SKM-1 treated with dmso at 0.1 percent for 144 hours (cell line): Measurements from ENCODE around the gene TCF7L1.
"Not testable (repeated sequence)": the region's sequence is repeated elsewhere in the genome, so short reads cannot be mapped to it uniquely, and the experiment has no call there.

ENCODE experiments used
- DNase-seq: peaks from one replicate; lab custom pipeline; 2025; ENCODE audit not compliant: unreplicated experiment; lab: John Stamatoyannopoulos, UW

Gene TCF7L1

DNA sequence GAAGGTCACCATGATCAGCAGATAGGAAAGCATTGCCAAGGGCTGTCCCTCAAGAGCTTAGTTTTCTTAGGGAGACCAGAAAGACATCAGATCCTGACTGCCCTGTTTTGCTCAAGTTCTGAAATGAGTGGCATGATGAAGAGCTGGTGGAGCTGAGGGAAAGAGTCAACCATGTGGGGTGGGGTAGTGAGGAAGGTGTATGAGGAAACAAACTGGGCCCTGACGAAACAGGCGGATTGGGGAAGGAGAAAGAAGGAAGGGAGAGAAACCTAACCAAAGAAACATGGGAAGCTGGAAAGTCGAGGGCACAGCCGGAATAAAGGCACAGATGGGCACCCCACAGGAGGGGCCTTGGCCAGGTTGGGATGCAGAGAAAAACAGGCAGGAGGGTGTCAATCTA, 186.6 kb downstream of the TCF7L1 start:
- DNase-seq, result no peak

DNA sequence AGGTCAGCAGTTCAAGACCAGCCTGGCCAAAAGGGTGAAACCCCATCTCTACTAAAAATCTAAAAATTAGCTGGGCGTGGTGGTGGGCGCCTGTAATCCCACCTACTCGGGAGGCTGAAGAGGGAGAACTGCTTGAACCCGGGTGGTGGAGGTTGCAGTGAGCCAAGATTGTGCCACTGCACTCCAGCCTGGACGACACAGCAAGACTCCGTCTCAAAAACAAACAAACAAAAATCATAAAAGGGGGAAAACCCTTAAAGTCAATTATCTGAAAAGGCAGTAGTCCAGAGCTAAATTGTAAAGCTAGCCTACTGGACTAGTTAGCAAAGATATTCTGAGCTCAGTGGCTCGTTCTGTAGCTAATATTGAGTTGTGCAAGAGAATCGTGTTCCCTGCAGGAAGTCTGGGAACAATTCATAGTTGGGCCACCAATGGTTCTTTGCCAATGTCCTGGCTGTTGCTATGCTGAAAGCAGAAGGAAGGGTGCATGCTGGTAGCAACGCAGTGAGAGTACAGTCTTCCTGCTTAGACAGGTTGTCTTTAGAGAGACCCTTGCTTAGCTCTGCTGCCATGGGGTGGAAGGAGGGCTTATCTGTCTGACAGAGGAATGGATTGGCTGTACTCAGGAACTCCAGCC, 190.3 kb downstream of the TCF7L1 start:
- DNase-seq, result no peak

DNA sequence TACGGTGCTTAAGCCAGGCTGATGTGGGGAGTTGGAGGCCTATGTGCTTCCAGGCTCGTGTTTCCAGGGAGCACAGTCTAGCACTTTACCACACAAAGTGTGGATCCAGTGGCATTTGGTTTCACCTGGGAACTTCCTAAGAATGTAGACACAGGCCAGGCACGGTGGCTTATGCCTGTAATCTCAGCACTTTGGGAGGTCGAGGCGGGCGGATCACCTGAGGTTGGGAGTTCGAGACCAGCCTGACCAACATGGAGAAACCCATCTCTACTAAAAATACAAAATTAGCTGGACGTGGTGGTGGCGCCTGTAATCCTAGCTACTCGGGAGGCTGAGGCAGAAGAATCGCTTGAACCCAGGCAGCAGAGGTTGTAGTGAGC, 190.8 kb downstream of the TCF7L1 start:
- not testable (repeated sequence) for DNase-seq

DNA sequence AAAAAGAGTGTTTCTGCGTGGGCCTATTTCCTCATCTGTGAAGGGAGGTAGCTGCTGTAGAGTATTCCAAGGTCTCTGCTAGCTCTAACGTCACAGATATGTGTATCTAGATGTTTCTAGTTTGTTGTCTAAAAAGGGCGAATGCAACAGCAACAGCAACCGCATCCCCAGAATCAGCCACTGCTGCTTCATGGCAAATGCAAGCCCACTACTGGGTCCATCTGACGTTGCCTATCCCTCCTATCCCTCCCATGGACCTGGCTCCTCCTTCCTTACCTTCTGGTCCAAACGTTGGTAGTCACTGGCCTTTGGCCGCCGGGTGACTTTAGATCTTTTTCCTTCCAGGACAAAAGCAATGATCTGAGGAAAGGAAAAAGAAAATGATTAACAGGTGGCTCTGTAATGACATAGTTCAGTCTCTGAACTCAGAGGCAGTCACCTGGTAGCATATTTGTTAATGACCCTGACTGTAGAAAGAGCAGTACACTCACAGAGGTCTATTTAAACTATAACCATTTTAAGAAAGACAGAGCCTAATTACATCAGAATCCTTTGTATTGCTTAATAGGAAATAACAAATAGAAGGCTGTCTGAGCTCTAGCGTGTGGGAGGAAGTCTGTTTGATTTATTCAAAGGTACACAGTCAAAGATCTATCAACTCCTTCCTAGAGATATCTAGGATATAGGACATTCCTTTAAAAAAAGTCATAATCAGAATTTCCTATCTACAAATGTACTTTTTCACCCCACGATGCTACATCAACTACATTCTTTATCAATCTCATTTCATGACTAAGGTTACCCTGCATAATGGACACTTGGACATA, 191.7 kb downstream of the TCF7L1 start:
- DNase-seq, result peak; percentile 41

DNA sequence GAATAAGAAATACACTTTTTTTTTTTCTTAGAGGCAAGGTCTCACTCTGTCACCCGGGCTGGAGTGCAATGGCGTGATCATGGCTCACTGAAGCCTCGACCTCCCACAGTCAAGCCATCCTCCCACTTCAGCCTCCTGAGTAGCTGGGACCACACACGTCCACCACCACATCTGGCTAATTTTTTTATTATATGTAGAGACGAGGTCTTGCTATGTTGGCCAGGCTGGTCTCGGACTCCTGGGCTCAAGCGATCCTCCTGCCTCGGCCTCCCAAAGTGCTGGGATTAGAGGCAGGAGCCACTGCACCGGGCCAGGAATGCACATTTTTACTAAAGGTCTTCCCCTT, 192.2 kb downstream of the TCF7L1 start:
- DNase-seq, result no peak

DNA sequence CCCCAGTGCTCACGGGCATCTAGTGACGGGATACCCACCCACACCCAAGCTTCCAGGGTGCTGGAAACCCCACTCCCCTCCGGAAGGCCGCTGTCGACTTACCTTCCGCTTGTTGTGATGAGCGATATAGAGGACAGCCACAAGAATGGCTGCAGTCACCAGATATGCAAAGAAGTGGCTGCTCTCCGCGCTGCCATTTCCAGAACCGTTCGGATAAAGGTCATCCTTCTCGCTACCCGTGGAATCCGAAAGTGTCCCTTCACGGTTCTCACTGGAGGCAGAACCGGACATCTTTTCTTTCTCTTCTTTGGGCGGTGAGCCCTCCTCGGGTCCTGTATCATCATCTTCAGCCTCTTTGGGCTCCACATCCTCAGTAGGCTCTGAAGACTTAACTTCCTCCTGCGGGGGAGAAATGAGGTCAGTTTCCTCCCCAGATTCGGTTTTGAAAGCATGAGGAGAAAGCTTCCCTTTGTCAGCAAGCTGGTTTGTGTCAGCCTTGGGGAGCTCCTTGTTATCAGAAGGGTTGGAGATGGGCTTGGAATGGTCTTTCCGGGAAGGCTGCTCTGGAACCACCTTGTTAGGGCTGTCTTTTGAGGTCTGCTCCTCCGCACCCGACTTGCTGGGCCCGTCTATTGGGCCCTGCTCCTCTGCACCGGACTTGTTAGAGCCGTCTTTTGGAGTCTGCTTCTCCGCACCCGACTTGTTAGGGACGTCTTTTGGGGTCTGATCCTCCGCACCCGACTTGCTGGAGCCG, 193.4 kb downstream of the TCF7L1 start:
- peak; percentile 97 for DNase-seq

DNA sequence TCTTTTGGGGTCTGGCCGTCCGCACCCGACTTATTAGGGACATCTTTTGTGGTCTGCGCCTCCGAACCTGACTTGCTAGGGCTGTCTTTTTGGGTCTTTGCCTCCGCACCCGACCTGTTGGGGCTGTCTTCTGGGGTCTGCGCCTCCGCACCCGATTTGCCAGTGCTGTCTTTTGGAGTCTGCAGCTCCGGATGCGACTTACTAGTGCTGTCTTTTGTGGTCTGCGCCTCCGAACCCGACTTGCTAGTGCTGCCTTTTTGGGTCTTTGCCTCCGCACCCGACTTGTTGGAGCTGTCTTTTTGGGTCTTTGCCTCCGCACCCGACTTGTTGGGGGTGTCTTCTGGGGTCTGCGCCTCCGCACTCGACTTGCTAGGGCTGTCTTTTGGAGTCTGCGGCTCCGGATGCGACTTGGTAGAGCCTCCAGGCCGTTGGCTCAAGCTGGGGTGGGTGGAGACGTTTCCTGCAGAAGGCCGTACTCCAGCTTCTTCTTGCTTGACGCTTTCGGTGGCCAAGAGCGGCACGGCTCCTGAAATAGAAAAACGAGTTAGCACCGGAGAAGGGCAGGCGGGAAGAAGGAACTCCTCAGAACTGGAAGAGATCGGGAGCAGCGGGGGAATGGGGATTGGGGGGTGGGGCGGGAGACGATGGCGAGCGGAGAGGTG, 194.1 kb downstream of the TCF7L1 start:
- DNase-seq, result no peak

DNA sequence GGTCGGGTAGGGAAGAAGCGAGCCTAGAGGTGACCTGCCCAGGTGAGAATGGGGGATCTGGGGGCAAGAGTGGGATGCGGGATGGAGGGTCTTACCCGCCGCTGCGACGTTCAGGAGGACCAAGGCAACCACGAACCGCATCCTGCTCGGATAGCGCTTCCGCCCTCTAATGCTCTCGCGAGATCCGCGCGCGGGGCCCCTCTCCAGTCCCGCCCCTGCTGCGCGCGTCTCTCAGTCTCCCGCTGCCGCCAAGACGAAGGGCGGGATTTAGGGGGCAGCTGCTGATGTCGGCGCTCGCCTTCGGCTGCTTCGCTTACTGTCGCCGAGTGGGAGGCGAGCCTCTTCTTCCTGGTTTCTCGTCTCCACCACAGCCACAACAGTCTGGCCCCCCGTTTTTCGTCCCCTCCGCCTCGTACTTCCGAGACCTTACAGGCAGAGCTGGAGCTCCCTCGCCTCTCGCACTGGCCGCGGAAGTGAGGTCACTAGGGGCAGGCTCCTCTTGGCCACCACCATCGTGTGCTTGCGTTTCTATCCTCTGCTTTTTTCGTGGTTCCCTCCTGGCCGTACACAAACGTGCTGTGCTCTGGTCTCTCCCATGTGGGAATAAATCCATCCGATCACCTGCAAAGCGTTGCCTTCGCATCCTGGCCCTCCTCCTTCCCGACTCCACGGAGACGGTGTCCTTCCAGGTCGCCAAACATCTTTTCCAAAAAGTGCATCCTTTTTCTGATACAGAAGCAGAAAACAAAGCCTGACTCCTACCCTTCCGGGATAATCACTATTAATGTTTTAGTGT, 194.8 kb downstream of the TCF7L1 start, which contains the start of gene TGOLN2:
TGOLN2 (minus strand) TSS at position 168 of the 796 bp plus-strand sequence; CDS start at position 141, 27 bp downstream.
- peak; percentile 98 for DNase-seq

DNA sequence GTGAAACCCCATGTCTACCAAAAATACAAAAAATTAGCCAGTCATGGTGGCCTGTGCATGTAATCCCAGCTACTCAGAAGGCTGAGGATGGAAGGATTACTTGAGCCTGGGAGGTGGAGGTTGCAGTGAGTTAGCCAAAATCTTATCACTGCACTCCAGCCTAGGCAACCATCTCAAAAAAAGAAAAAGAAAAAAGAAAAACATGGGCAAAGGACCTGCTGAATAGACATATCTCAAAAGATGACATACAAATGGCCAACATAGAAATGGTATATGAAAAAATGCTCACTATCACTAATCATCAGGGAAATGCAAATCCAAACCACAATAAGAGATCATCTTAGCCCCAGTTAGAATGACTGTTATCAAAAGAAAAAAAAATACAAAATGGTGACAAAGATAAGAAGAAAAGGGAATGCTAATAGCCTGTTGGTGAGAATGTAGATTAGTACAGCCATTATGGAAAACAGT, 196.0 kb downstream of the TCF7L1 start:
- no peak for DNase-seq

DNA sequence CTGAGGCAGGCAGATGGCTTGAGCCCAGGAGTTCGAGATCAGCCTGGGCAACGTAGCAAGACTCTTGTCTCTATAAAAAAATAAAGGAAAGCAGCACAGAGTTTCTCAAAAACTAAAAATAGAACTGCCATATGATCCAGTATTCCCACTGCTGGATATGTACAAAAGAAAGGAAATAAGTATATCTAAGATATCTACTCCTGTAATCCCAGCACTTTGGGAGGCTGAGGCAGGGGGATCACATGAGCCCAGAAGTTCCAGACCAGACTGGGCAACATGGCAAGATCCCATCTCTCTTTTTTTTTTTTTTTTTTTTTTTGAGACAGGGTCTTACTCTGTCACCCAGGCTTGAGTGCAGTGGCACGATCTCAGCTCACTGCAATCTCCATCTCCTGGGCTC, 196.5 kb downstream of the TCF7L1 start:
- not testable (repeated sequence) for DNase-seq

DNA sequence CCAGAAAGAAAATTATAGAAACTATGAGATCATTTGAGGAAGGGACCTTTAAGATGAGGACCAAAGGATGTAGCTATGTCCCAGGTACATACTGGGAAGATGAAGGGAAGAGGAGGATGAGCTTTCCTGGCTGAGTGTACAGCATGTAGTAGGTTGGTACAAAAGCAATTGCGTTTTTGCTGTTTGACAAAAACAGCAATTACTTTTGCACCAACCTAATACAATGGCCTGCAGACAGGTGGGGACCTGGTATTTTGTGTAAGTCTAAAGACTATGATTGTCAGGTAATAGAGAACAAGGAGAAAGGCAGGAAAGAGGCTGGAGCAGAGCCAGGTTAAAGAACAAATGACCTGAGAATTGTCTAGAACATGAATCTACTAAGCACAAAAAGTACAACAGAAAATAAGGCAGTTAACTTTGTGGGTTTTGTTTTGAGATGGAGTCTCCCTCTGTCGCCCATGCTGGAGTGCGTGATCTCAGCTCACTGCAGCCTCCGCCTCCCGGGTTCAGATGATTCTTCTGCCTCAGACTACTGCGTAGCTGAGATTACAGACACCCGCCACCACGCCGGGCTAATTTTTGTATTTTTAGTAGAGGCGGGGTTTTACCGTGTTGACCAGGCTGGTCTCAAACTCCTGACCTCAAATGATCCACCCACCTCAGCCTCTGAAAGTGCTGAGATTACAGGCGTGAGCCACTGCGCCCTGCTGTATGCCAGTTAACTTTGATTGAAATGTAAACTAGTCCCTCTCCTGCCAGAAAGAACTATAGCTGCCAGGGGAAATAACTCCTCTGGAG, 197.8 kb downstream of the TCF7L1 start:
- DNase-seq, result no peak

DNA sequence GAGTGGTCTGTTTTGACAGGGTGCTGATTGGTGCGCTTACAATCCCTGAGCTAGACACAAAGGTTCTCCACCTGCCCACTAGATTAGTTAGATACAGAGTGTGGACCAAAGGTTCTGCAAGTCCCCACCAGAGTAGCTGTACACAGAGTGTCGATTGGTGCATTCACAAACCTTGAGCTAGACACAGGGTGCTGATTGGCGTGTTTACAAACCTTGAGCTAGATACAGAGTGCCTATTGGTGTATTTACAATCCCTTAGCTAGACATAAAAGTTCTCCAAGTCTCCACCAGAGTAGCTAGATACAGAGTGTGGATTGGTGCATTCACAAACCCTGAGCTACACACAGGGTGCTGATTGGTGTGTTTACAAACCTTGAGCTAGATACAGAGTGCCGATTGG, 200.7 kb downstream of the TCF7L1 start:
- DNase-seq, result not testable (repeated sequence)

DNA sequence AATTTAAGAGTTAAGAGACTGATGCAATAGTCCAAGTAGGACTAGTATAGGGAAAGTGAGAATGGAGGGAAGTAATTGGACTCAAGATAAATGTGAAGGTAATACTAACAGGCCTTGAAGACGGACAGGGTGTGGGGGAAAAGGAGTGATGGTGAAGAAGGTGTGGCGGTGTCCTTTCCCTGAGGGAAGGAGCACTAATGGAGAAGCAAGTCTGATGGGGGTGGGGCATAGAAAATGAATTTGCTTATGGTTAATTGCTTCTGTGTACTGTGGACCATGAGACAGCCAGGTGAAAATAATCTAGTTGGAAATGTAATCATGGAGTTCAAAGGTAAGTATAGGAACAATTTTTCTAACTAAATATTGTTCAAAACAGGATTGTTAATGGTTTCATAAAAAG, 201.7 kb downstream of the TCF7L1 start:
- DNase-seq, result no peak

DNA sequence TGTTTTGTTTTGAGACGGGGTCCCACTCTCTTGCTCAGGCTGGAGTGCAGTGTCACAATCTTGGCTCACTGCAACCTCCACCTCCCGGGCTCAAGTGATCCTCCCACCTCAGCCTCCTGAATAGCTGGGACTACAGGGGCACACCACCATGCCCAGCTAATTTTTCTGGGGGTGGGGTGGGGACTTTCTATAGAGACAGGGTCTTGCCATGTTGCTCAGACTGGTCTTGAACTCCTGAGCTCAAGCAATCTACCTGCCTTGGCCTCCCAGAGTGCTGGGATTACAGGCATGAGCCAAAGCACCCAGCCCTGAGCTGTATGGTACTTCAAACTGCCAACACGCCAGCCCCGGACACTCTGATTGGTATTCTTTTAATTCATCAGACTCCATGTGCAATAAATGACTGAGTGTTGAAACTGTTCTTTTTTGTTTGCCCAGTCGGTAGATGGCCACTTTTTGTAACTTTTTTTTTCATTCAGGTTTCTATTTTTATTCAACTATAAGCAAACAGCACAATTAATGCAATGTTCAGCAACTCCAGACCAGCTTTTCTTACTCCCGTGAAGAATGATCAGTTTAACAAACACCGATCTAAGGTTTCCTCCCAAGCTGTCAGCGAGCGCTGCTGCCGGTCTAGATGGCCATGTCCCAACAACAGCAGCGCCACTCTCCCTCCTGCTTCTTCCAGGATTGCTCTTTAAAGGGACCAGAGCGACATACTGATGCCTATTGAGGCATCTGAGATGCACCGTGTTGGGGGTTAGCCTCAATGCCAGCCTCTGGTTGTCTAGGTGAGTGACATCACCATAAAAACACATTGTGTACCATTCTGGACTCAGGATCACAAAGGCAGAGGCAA, 207.1 kb downstream of the TCF7L1 start:
- DNase-seq, result no peak

DNA sequence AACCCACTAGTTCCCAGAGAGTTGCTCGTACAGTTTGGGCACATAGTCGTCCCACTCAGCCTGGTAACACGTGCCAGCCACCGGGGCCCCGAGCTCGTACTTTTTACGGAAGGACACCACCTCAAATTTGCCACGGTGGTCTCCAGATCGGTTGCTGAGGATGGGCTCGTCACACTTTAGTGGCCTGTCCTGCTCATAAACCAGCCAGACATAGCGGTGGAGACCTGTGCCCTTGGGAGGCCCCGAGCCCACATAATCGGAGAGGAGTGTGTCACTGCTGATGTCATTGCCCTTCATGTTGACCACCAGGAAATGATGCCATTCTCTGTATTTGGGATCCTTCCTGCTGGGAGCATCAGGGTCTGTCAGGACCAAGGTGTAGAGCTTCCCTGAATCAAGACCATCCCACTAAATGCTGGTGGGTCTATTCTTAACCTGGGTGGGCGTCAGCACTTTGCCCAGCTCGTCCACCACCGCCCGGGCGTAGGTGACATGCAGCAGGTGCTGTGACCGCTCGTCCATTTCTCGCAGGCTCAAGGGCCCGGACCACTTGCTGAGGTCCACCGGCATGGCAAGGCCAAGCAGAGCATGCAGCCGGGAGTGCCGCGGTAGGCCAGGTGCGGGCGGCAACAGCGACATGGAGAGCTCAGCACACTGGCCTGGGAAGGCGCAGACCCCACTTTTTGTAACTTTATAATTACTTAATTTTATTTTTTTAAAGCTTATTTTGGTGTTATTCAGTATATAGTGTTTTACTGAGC, 208.3 kb downstream of the TCF7L1 start:
- no peak for DNase-seq

DNA sequence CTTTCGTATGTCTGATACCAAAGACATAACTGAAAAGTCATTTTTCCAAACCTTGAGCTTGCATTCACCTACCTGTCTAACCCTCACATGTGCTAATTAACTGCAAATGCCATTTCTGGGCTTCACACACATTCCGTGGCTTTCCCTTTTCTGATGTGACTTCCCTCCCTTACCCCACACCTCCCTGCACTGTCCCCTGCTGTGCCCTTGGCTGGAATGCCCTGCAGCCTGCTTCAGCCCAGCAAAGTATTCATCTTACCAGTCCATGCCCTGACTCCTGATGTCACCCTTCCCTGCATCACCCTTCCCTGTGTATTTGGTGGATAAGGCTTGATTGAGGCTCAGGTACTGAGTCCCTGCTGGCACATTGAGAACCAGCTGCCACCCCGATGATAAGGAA, 209.0 kb downstream of the TCF7L1 start:
- no peak for DNase-seq

DNA sequence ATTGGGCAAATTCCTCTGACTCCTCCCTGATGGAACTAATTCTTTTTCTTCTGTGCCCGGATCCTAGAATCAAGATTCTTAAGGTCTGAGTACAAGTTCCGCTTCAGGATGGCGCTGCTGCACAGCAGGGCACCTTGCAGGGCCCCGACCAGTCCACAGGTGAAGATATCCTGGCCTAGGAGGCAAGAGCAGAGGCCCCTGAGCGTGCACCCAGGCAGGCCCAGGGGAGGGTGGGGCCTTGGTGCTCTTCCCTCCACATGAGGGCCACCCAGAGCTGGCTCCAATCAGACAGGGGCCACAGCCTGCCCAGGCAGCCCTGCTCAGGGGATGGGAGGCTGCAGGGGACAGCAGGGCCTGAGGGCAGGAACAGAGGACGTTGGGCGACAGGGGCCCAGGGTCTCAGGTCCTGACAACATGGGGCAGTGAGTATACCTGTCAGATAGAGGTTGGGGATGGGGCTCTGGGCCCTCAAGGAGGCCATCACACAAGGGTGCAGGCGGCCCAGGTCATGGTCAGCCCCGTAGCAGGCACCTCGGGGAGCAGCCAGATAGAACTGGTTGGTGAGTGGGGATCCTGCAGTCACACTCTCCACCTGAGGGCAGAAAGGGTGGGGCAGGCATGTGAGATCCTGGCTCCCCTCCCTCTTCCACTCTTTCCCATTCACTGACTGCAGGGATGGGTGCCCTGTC, 210.2 kb downstream of the TCF7L1 start:
- DNase-seq, result not testable (repeated sequence)
